Mammary epithelial cell (primary cell): Measurements from ENCODE around the gene GPR18.

Experiments used
- EZH2 ChIP-seq: IDR thresholded peaks from 2 replicates; pipeline ENCODE4 v1.6.1; 2012; ENCODE audit warnings: low read length, inconsistent platforms, borderline replicate concordance
- TF ChIP-seq, protein P1 (sequence below), 2 donors: IDR thresholded peaks in 1 of 2; conservative IDR thresholded peaks in 1 of 2; 2 replicates each; pipeline ENCODE4 v1.5.1; 2011 to 2012; ENCODE audit warnings: inconsistent platforms in 2 of 2, low read length in 2 of 2, mild to moderate bottlenecking in 2 of 2, control low read depth in 1 of 2, low read depth in 1 of 2; ENCODE audit not compliant: insufficient read depth in 1 of 2; ENCODE audit errors: extremely low read depth in 1 of 2

DNA sequence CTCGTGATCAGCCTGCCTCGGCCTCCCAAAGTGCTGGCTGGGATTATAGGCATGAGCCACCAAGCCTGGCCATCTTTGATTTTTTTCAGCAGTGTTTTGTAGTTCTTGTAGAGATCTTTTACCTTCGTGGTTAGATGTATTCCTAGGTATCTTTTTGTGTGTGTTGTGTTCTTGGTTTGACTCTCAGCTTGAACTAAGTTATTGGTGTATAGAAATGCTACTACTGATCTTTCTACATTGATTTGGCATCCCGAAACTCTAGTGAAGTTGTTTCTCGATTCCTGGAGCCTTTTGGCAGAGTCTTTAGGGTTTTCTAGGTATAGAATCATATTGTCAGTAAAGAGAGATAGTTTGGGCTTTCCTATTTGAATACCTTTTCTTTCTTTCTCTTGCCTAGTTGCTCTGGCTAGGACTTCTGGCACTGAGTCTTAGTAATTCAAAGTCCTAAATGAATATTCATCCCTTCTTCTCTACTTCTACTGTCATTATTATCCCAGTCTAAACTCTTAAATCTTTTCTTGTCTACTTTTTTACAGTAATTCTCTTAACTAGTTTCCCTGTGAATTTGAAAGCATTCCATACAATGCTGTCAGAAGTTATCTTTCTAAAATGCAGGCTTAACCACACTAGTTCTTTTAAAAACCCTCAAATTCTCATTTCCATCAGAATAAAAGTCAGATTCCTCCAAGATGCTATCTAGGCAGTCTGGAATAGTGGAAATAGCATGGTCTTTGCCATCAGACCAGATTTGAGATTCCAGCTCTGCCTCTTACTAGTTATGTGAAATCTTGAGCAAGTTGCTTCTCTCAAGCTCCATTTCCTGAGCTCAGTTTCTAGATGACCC is 7.0 kb downstream of the GPR18 start:
- TF ChIP-seq, protein P1, sequence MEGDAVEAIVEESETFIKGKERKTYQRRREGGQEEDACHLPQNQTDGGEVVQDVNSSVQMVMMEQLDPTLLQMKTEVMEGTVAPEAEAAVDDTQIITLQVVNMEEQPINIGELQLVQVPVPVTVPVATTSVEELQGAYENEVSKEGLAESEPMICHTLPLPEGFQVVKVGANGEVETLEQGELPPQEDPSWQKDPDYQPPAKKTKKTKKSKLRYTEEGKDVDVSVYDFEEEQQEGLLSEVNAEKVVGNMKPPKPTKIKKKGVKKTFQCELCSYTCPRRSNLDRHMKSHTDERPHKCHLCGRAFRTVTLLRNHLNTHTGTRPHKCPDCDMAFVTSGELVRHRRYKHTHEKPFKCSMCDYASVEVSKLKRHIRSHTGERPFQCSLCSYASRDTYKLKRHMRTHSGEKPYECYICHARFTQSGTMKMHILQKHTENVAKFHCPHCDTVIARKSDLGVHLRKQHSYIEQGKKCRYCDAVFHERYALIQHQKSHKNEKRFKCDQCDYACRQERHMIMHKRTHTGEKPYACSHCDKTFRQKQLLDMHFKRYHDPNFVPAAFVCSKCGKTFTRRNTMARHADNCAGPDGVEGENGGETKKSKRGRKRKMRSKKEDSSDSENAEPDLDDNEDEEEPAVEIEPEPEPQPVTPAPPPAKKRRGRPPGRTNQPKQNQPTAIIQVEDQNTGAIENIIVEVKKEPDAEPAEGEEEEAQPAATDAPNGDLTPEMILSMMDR (conservative IDR thresholded peaks at IDR 0.05 in 1 of 2, IDR thresholded peaks at IDR 0.05 in 1 of 2; ENCODE audit: extremely low read depth in 1 of 2, insufficient read depth in 1 of 2, low read depth in 1 of 2, low read length in 2 of 2) = no peak
- no peak for TF ChIP-seq EZH2
